ENCODE data around the gene CCL4. TPM values are rescaled to one million over a fixed set of nuclear protein-coding genes. Genes with fewer than 3 reads are reported as not detected.

Gene CCL4
- total RNA-seq, 1 experiment from 2014 or later = not detected

DNA sequence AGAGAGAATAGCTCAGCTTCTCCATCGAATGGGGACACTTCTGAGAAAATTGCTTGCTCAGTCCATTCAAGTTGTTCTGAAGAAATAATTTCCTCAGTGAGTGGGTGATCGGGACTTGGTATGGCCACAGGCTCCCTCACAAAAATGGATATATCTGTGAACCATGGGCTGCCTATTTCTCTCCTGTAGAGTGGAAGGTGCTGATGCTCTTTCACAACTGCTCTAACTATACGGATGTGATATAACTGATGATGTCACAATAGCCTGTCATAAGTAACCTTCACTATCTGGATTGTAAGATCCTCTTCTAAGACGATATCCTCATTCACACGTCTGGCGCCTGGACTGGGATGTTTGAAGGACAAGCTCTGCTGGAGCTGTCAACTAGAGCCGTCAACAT, 44.2 kb upstream of the CCL4 start:
- Histone ChIP-seq H3K18ac (ENCODE audit: insufficient read length, low read depth, low read length) (no peak overlapping the region), H3K79me2 (ENCODE audit: insufficient read depth, low read length) (no peaks in the 10 kb centered on the region), H3K27ac (ENCODE audit: insufficient read length, low read depth, low read length) (no peak overlapping the region), H2BK15ac (ENCODE audit: low read depth, low read length) (no peak overlapping the region), H4K91ac (ENCODE audit: insufficient read length, low read depth, low read length) (no peak overlapping the region), H3K14ac (ENCODE audit: insufficient read depth, low read length) (no peak overlapping the region), H3T11ph (ENCODE audit: low read length) (no peak overlapping the region), H3K23ac (ENCODE audit: insufficient read length, low read depth, low read length) (no peak overlapping the region), H4K5ac (ENCODE audit: insufficient read length, low read depth, low read length) (no peak overlapping the region), H2BK120ac (ENCODE audit: low read depth, low read length, poor library complexity, severe bottlenecking) (no peak overlapping the region), H2AK5ac (ENCODE audit: insufficient read length, low read length) (no peak overlapping the region), H2BK20ac (ENCODE audit: low read depth, low read length, poor library complexity, severe bottlenecking) (no peak overlapping the region), H2BK5ac (ENCODE audit: insufficient read length, low read length) (no peak overlapping the region), H3K9me3 (ENCODE audit: control insufficient read depth, low read depth, low read length) (no peaks in the 10 kb centered on the region), H3K56ac (ENCODE audit: insufficient read length, low read depth, low read length) (no peak overlapping the region), H2AFZ (ENCODE audit: low read length) (no peak overlapping the region), H3K9ac (ENCODE audit: extremely low read depth, insufficient read length, low read length) (no peak overlapping the region), H4K20me1 (ENCODE audit: control insufficient read depth, insufficient read depth, insufficient read length) (no peaks in the 10 kb centered on the region), H3K4me2 (ENCODE audit: insufficient read depth, insufficient read length, low read length) (no peak overlapping the region), H4K8ac (replicated peaks; ENCODE audit: insufficient read length, low read depth, low read length) (no peak overlapping the region), H3K79me1 (ENCODE audit: insufficient read depth, low read depth, low read length, poor library complexity, severe bottlenecking) (no peaks in the 10 kb centered on the region), H3K4ac (ENCODE audit: low read depth, low read length) (no peak overlapping the region), H3K23me2 (ENCODE audit: insufficient read length, low read depth, low read length, poor library complexity, severe bottlenecking) (no peaks in the 10 kb centered on the region), H3K4me1 (ENCODE audit: insufficient read depth, low read length) (no peaks in the 10 kb centered on the region), H3K27me3 (ENCODE audit: insufficient read depth, low read length) (no peaks in the 10 kb centered on the region), H2BK12ac (ENCODE audit: insufficient read length, low read depth, low read length) (no peak overlapping the region)
- WGBS (ENCODE audit: extremely low coverage, insufficient read length, low lambda C conversion rate) = no CpG with 5 or more reads among the region's 7 CpGs
- no peak overlapping the region for H3K27ac Mint-ChIP-seq
- DNase-seq = no peak
- 0 out of 7 replicates have a peak, but pooled peaks cover 0 to 2% (median 0%) of the 10 kb centered on the region in 3 experiments for H3K36me3 Mint-ChIP-seq (ENCODE audit: insufficient read depth in 1 of 3, low read depth in 3 of 3)
- H3K27me3 Mint-ChIP-seq (ENCODE audit: low read depth) = peaks cover 2% of the 10 kb centered on the region; the same call in 1 of the 2 replicates
- no peaks in the 10 kb centered on the region; a peak in 1 of 5 replicates for H3K9me3 Mint-ChIP-seq
- TF ChIP-seq, protein P1, sequence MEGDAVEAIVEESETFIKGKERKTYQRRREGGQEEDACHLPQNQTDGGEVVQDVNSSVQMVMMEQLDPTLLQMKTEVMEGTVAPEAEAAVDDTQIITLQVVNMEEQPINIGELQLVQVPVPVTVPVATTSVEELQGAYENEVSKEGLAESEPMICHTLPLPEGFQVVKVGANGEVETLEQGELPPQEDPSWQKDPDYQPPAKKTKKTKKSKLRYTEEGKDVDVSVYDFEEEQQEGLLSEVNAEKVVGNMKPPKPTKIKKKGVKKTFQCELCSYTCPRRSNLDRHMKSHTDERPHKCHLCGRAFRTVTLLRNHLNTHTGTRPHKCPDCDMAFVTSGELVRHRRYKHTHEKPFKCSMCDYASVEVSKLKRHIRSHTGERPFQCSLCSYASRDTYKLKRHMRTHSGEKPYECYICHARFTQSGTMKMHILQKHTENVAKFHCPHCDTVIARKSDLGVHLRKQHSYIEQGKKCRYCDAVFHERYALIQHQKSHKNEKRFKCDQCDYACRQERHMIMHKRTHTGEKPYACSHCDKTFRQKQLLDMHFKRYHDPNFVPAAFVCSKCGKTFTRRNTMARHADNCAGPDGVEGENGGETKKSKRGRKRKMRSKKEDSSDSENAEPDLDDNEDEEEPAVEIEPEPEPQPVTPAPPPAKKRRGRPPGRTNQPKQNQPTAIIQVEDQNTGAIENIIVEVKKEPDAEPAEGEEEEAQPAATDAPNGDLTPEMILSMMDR (conservative IDR thresholded peaks at IDR 0.05) = no peak
- no peaks in the 10 kb centered on the region for H3K4me1 Mint-ChIP-seq
- H3K4me3 Mint-ChIP-seq = no peak overlapping the region

Measured in H9 (cell line).